ENCODE measurements around the gene PGA4.

DNA sequence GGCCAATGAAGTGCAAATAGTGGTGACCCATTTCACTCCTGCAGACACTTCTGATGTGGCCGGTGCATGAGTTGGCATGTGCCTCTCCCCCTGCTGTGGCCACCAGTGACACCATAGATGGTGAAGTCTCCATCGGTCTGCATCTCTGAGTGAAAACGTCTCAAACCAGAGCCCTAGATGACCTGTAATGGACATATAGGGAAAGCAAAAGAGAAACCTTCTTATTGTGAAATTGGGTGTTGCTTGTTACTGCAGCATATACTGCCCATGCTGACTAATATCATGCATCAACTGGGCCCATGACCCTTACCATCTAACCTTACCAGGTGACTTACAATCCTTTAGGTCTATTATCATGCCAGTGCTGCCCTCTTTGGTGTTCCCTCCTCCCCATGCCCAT is 49.3 kb upstream of the PGA4 start:
- TF ChIP-seq, protein P1, sequence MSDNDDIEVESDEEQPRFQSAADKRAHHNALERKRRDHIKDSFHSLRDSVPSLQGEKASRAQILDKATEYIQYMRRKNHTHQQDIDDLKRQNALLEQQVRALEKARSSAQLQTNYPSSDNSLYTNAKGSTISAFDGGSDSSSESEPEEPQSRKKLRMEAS (IDR thresholded peaks at IDR 0.05; ENCODE audit: low read depth) = no peak
- TF ChIP-seq SMC3 (IDR thresholded peaks at IDR 0.05; ENCODE audit: low read depth, low read length) (no peak), JUND (IDR thresholded peaks at IDR 0.05) (no peak), RAD21 (IDR thresholded peaks at IDR 0.05; ENCODE audit: low read length) (no peak), EP300 (IDR thresholded peaks at IDR 0.05; ENCODE audit: borderline replicate concordance in 1 of 2, low read depth in 1 of 2, low read length in 1 of 2) (no peak), TEAD4 (IDR thresholded peaks at IDR 0.05; ENCODE audit: borderline replicate concordance, insufficient read depth) (no peak), POLR2AphosphoS5 (IDR thresholded peaks at IDR 0.05; ENCODE audit: low read depth, low read length) (no peak), SIN3A (IDR thresholded peaks at IDR 0.05; ENCODE audit: borderline replicate concordance, low read depth, low read length) (no peak)
- TF ChIP-seq, protein P2, sequence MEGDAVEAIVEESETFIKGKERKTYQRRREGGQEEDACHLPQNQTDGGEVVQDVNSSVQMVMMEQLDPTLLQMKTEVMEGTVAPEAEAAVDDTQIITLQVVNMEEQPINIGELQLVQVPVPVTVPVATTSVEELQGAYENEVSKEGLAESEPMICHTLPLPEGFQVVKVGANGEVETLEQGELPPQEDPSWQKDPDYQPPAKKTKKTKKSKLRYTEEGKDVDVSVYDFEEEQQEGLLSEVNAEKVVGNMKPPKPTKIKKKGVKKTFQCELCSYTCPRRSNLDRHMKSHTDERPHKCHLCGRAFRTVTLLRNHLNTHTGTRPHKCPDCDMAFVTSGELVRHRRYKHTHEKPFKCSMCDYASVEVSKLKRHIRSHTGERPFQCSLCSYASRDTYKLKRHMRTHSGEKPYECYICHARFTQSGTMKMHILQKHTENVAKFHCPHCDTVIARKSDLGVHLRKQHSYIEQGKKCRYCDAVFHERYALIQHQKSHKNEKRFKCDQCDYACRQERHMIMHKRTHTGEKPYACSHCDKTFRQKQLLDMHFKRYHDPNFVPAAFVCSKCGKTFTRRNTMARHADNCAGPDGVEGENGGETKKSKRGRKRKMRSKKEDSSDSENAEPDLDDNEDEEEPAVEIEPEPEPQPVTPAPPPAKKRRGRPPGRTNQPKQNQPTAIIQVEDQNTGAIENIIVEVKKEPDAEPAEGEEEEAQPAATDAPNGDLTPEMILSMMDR (IDR thresholded peaks at IDR 0.05) = no peak
- TF ChIP-seq, protein P3, sequence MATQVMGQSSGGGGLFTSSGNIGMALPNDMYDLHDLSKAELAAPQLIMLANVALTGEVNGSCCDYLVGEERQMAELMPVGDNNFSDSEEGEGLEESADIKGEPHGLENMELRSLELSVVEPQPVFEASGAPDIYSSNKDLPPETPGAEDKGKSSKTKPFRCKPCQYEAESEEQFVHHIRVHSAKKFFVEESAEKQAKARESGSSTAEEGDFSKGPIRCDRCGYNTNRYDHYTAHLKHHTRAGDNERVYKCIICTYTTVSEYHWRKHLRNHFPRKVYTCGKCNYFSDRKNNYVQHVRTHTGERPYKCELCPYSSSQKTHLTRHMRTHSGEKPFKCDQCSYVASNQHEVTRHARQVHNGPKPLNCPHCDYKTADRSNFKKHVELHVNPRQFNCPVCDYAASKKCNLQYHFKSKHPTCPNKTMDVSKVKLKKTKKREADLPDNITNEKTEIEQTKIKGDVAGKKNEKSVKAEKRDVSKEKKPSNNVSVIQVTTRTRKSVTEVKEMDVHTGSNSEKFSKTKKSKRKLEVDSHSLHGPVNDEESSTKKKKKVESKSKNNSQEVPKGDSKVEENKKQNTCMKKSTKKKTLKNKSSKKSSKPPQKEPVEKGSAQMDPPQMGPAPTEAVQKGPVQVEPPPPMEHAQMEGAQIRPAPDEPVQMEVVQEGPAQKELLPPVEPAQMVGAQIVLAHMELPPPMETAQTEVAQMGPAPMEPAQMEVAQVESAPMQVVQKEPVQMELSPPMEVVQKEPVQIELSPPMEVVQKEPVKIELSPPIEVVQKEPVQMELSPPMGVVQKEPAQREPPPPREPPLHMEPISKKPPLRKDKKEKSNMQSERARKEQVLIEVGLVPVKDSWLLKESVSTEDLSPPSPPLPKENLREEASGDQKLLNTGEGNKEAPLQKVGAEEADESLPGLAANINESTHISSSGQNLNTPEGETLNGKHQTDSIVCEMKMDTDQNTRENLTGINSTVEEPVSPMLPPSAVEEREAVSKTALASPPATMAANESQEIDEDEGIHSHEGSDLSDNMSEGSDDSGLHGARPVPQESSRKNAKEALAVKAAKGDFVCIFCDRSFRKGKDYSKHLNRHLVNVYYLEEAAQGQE (IDR thresholded peaks at IDR 0.05; ENCODE audit: low read depth, low read length) = no peak
- TF ChIP-seq, protein P4, sequence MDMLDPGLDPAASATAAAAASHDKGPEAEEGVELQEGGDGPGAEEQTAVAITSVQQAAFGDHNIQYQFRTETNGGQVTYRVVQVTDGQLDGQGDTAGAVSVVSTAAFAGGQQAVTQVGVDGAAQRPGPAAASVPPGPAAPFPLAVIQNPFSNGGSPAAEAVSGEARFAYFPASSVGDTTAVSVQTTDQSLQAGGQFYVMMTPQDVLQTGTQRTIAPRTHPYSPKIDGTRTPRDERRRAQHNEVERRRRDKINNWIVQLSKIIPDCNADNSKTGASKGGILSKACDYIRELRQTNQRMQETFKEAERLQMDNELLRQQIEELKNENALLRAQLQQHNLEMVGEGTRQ (IDR thresholded peaks at IDR 0.05; ENCODE audit: borderline replicate concordance, low read depth, low read length) = no peak
